Measurements from ENCODE around the gene LRRC3B. TPM values are rescaled to one million over a fixed set of nuclear protein-coding genes. Genes with fewer than 3 reads are reported as not detected.
A peak's percentile ranks its signal among the peaks of the same experiment; 100 is the strongest.

Gene LRRC3B
- total RNA-seq, 1 experiment from 2014 or later: not detected

- no TSS peak for BruUV-seq (replicated peaks)
- no peak overlapping the region for H3K4me3 Mint-ChIP-seq (ENCODE audit: low read depth, unreplicated experiment)
- H3K9me3 Mint-ChIP-seq (ENCODE audit: low read depth, unreplicated experiment): no peaks in the 10 kb centered on the region
- peaks cover 10% of the 10 kb centered on the region for H3K36me3 Mint-ChIP-seq (ENCODE audit: insufficient read depth, unreplicated experiment)
- peaks cover 29% of the 10 kb centered on the region for H3K4me1 Mint-ChIP-seq (ENCODE audit: low read depth, unreplicated experiment)
- DNase-seq: no peak
- CTCF ChIA-PET: no interaction called here
- TF ChIP-seq, protein P1, sequence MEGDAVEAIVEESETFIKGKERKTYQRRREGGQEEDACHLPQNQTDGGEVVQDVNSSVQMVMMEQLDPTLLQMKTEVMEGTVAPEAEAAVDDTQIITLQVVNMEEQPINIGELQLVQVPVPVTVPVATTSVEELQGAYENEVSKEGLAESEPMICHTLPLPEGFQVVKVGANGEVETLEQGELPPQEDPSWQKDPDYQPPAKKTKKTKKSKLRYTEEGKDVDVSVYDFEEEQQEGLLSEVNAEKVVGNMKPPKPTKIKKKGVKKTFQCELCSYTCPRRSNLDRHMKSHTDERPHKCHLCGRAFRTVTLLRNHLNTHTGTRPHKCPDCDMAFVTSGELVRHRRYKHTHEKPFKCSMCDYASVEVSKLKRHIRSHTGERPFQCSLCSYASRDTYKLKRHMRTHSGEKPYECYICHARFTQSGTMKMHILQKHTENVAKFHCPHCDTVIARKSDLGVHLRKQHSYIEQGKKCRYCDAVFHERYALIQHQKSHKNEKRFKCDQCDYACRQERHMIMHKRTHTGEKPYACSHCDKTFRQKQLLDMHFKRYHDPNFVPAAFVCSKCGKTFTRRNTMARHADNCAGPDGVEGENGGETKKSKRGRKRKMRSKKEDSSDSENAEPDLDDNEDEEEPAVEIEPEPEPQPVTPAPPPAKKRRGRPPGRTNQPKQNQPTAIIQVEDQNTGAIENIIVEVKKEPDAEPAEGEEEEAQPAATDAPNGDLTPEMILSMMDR (IDR thresholded peaks at IDR 0.05; ENCODE audit: unreplicated experiment): no peak
- H3K27me3 Mint-ChIP-seq (ENCODE audit: unreplicated experiment): no peaks in the 10 kb centered on the region
- H3K27ac Mint-ChIP-seq (ENCODE audit: unreplicated experiment): no peak overlapping the region
- intact Hi-C loops (cut with micrococcal nuclease; ENCODE audit: unreplicated experiment): no loop called here
Measured at GRCh38 chr3:26652164-26652563, 29.6 kb downstream of the LRRC3B start.

- intact Hi-C loops (cut with micrococcal nuclease; ENCODE audit: unreplicated experiment): loop anchor here (2.0 kb wide), 1 partner anchor 63 kb away; no protein-coding TSS in a partner anchor
- Mint-ChIP-seq H3K4me1 (ENCODE audit: low read depth, unreplicated experiment) (peaks cover 37% of the 10 kb centered on the region), H3K4me3 (ENCODE audit: low read depth, unreplicated experiment) (no peak overlapping the region), H3K9me3 (ENCODE audit: low read depth, unreplicated experiment) (no peaks in the 10 kb centered on the region), H3K27ac (ENCODE audit: unreplicated experiment) (peak overlapping the region; percentile 85), H3K27me3 (ENCODE audit: unreplicated experiment) (no peaks in the 10 kb centered on the region), H3K36me3 (ENCODE audit: insufficient read depth, unreplicated experiment) (peaks cover 10% of the 10 kb centered on the region)
- TF ChIP-seq, protein P1 (IDR thresholded peaks at IDR 0.05; ENCODE audit: unreplicated experiment): no peak
- CTCF ChIA-PET: no interaction called here
- DNase-seq: no peak
- no TSS peak for BruUV-seq (replicated peaks)
Measured at GRCh38 chr3:26653811-26654425, 31.3 kb downstream of the LRRC3B start.

DNA sequence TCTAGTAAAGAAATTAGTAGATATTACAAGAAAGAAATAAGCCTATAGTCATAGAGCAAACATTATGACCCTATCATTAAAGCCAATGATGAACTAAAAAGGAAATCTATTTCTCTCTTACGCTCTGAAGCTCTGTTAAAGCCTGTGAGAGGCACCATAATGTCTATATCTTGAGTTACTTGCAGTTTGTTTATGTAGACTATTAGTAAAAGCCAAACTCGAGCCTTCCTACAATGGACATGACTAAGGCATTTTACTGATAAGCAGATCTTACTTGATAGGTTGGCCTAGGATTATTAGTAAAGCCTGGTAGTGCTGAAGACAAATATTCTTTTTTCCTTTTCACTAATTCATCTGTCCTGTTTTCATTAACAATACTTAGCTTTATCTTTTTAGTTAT is 32.7 kb downstream of the LRRC3B start:
- TF ChIP-seq, protein P1 (IDR thresholded peaks at IDR 0.05; ENCODE audit: unreplicated experiment): no peak
- no TSS peak for BruUV-seq (replicated peaks)
- Mint-ChIP-seq H3K9me3 (ENCODE audit: low read depth, unreplicated experiment) (no peaks in the 10 kb centered on the region), H3K27me3 (ENCODE audit: unreplicated experiment) (no peaks in the 10 kb centered on the region), H3K4me1 (ENCODE audit: low read depth, unreplicated experiment) (peaks cover 37% of the 10 kb centered on the region), H3K36me3 (ENCODE audit: insufficient read depth, unreplicated experiment) (peaks cover 10% of the 10 kb centered on the region), H3K4me3 (ENCODE audit: low read depth, unreplicated experiment) (no peak overlapping the region), H3K27ac (ENCODE audit: unreplicated experiment) (peak overlapping the region; percentile 85)
- no peak for DNase-seq
- CTCF ChIA-PET: no interaction called here
- intact Hi-C loops (cut with micrococcal nuclease; ENCODE audit: unreplicated experiment): loop anchor here (2.0 kb wide), 1 partner anchor 64 kb away; no protein-coding TSS in a partner anchor

GRCh38 chr3:26657348-26657976 is 34.9 kb downstream of the LRRC3B start:
- no TSS peak for BruUV-seq (replicated peaks)
- peak overlapping the region; percentile 12 for H3K4me3 Mint-ChIP-seq (ENCODE audit: low read depth, unreplicated experiment)
- H3K36me3 Mint-ChIP-seq (ENCODE audit: insufficient read depth, unreplicated experiment): peaks cover 10% of the 10 kb centered on the region
- H3K9me3 Mint-ChIP-seq (ENCODE audit: low read depth, unreplicated experiment): no peaks in the 10 kb centered on the region
- H3K4me1 Mint-ChIP-seq (ENCODE audit: low read depth, unreplicated experiment): peaks cover 37% of the 10 kb centered on the region
- CTCF ChIA-PET: no interaction called here
- intact Hi-C loops (cut with micrococcal nuclease; ENCODE audit: unreplicated experiment): no loop called here
- H3K27me3 Mint-ChIP-seq (ENCODE audit: unreplicated experiment): no peaks in the 10 kb centered on the region
- DNase-seq: no peak
- peak overlapping the region; percentile 48 for H3K27ac Mint-ChIP-seq (ENCODE audit: unreplicated experiment)
- TF ChIP-seq, protein P1 (IDR thresholded peaks at IDR 0.05; ENCODE audit: unreplicated experiment): no peak

Data from Calu3 (cell line).